ENCODE results near the gene SMOC1. TPM values are rescaled to one million over a fixed set of nuclear protein-coding genes. Genes with fewer than 3 reads are reported as not detected.

The SMOC1 gene
- total RNA-seq, 1 experiment from 2014 or later = 0.14 TPM

DNA sequence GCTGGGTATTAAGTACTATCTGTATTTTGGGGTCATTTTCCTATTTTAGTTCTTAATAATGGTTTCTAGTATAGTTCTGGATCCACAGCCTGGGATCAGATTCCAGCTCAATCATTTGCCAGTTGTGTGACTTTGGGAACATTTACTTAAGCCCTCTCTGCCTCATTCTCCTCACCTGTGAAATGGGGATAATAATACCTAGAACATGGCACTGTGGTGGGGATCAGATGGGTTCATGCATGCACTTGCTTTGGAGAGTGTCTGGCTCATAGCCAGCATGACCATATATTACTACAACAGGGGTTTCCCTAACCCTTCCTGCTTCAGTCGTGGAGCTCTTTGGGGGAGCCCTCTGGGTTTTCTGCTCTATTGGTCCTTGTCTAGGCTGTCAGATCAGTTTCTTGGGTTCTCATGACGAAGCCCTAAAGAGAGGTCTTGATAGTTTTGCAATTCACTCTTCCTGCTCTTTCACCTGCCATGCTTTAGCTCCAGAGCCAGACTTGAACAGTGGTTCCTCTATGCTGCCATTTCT lies 34.1 kb upstream of the SMOC1 start:
- no peaks in the 10 kb centered on the region for H3K4me1 Mint-ChIP-seq (ENCODE audit: low read depth, unreplicated experiment)
- no peak overlapping the region for H3K4me3 Mint-ChIP-seq (ENCODE audit: unreplicated experiment)
- no peak overlapping the region for H3K27ac Mint-ChIP-seq (ENCODE audit: unreplicated experiment)
- Histone ChIP-seq H3K4me1 (peaks cover 2% of the 10 kb centered on the region), H3K27me3 (replicated peaks; ENCODE audit: control insufficient read depth, insufficient read depth, low read length) (no peaks in the 10 kb centered on the region), H3K36me3 (ENCODE audit: control insufficient read depth, insufficient read depth, low read length) (no peaks in the 10 kb centered on the region), H3K9me3 (no peaks in the 10 kb centered on the region), H3K4me3 (ENCODE audit: low read depth, low read length) (no peak overlapping the region)
- peaks cover 1% of the 10 kb centered on the region for H3K36me3 Mint-ChIP-seq (ENCODE audit: insufficient read depth, unreplicated experiment)
- ChIA-PET CTCF (no interaction called here), POLR2A (no interaction called here)
- TF ChIP-seq, protein P1, sequence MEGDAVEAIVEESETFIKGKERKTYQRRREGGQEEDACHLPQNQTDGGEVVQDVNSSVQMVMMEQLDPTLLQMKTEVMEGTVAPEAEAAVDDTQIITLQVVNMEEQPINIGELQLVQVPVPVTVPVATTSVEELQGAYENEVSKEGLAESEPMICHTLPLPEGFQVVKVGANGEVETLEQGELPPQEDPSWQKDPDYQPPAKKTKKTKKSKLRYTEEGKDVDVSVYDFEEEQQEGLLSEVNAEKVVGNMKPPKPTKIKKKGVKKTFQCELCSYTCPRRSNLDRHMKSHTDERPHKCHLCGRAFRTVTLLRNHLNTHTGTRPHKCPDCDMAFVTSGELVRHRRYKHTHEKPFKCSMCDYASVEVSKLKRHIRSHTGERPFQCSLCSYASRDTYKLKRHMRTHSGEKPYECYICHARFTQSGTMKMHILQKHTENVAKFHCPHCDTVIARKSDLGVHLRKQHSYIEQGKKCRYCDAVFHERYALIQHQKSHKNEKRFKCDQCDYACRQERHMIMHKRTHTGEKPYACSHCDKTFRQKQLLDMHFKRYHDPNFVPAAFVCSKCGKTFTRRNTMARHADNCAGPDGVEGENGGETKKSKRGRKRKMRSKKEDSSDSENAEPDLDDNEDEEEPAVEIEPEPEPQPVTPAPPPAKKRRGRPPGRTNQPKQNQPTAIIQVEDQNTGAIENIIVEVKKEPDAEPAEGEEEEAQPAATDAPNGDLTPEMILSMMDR (IDR thresholded peaks at IDR 0.05; ENCODE audit: insufficient read depth in 1 of 2, low read depth in 1 of 2, low read length in 1 of 2, severe bottlenecking in 1 of 2, unreplicated experiment in 1 of 2) = no peak
- H3K9me3 Mint-ChIP-seq (ENCODE audit: unreplicated experiment) = no peaks in the 10 kb centered on the region
- DNase-seq = no peak
- BruUV-seq (replicated peaks) = no TSS peak
- intact Hi-C loops (cut with micrococcal nuclease; ENCODE audit: unreplicated experiment) = no loop called here
- H3K27me3 Mint-ChIP-seq (ENCODE audit: insufficient read depth, unreplicated experiment) = no peaks in the 10 kb centered on the region

DNA sequence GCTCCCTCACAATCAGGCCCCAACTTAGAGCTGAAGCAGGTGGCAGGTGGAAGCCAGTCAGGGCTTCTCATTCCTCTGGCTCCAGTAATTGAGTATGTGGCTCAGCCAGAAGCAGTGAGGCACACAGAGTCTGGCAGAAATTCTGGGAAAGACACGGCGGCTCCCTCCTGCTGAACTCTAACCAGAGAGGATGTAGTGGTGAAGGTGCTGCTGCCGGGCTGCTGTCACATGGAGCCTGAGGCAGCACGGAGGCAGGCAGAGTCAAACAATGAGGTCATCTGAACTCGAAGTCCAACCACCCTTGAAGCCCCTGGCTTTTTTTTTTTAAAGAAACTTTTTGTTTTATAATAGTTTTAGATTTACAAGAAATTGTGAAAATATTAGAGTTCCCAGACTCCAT lies 33.4 kb upstream of the SMOC1 start:
- no peaks in the 10 kb centered on the region for H3K9me3 Mint-ChIP-seq (ENCODE audit: unreplicated experiment)
- TF ChIP-seq, protein P1 (IDR thresholded peaks at IDR 0.05; ENCODE audit: insufficient read depth in 1 of 2, low read depth in 1 of 2, low read length in 1 of 2, severe bottlenecking in 1 of 2, unreplicated experiment in 1 of 2) = no peak
- peaks cover 5% of the 10 kb centered on the region for H3K36me3 Mint-ChIP-seq (ENCODE audit: insufficient read depth, unreplicated experiment)
- H3K4me1 ChIP-seq = peaks cover 7% of the 10 kb centered on the region
- ChIA-PET POLR2A (no interaction called here), CTCF (no interaction called here)
- BruUV-seq (replicated peaks) = no TSS peak
- intact Hi-C loops (cut with micrococcal nuclease; ENCODE audit: unreplicated experiment) = no loop called here
- no peaks in the 10 kb centered on the region for H3K4me1 Mint-ChIP-seq (ENCODE audit: low read depth, unreplicated experiment)
- DNase-seq = peak in 1 of 2 experiments; percentile 41
- no peaks in the 10 kb centered on the region for H3K9me3 ChIP-seq
- H3K36me3 ChIP-seq (ENCODE audit: control insufficient read depth, insufficient read depth, low read length) = no peaks in the 10 kb centered on the region
- no peak overlapping the region for H3K4me3 Mint-ChIP-seq (ENCODE audit: unreplicated experiment)
- no peaks in the 10 kb centered on the region for H3K27me3 Mint-ChIP-seq (ENCODE audit: insufficient read depth, unreplicated experiment)
- H3K27ac Mint-ChIP-seq (ENCODE audit: unreplicated experiment) = no peak overlapping the region
- no peak overlapping the region for H3K4me3 ChIP-seq (ENCODE audit: low read depth, low read length)
- no peaks in the 10 kb centered on the region for H3K27me3 ChIP-seq (replicated peaks; ENCODE audit: control insufficient read depth, insufficient read depth, low read length)

DNA sequence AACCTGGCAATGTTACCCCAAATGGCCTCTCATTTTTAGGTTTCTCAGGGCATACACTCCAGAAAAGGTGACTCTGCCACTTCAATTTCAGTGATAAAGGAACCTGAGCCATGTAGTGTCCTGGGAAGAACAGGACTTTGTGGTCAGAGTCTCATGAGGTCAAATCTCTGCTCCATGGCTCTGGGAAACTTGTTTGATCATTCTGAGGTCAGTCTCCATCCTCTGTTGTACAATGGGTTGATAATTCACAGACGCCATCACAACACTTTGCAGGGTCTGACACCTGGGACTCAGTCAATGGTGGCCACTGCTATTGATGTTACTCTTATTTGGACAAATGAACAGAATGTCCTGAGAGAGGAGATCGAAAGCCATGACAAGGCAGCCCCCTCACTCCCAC lies 31.1 kb upstream of the SMOC1 start:
- no peaks in the 10 kb centered on the region for H3K4me1 Mint-ChIP-seq (ENCODE audit: low read depth, unreplicated experiment)
- H3K27me3 Mint-ChIP-seq (ENCODE audit: insufficient read depth, unreplicated experiment) = no peaks in the 10 kb centered on the region
- H3K36me3 Mint-ChIP-seq (ENCODE audit: insufficient read depth, unreplicated experiment) = peaks cover 5% of the 10 kb centered on the region
- intact Hi-C loops (cut with micrococcal nuclease; ENCODE audit: unreplicated experiment) = no loop called here
- Histone ChIP-seq H3K4me1 (peaks cover 14% of the 10 kb centered on the region), H3K36me3 (ENCODE audit: control insufficient read depth, insufficient read depth, low read length) (no peaks in the 10 kb centered on the region), H3K9me3 (no peaks in the 10 kb centered on the region), H3K27me3 (replicated peaks; ENCODE audit: control insufficient read depth, insufficient read depth, low read length) (no peaks in the 10 kb centered on the region), H3K4me3 (ENCODE audit: low read depth, low read length) (no peak overlapping the region)
- TF ChIP-seq, protein P1 (IDR thresholded peaks at IDR 0.05; ENCODE audit: insufficient read depth in 1 of 2, low read depth in 1 of 2, low read length in 1 of 2, severe bottlenecking in 1 of 2, unreplicated experiment in 1 of 2) = no peak
- no peak for DNase-seq
- H3K9me3 Mint-ChIP-seq (ENCODE audit: unreplicated experiment) = no peaks in the 10 kb centered on the region
- ChIA-PET CTCF (interaction anchor here (1.1 kb wide), 2 partner anchors 29 to 180 kb away, joined by 3 to 4 read pairs; no protein-coding TSS in a partner anchor), POLR2A (no interaction called here)
- no peak overlapping the region for H3K4me3 Mint-ChIP-seq (ENCODE audit: unreplicated experiment)
- BruUV-seq (replicated peaks) = no TSS peak
- peak overlapping the region; percentile 8 for H3K27ac Mint-ChIP-seq (ENCODE audit: unreplicated experiment)

Measured in Caco-2 (cell line).